GDM1 (cell line): Measurements from ENCODE around the gene STOML3.
"Not testable (repeated sequence)": the region's sequence is repeated elsewhere in the genome, so short reads cannot be mapped to it uniquely, and the experiment has no call there.

ENCODE experiments used
- DNase-seq: peaks from one replicate; lab custom pipeline; 2025; lab: John Stamatoyannopoulos, UW

Gene STOML3, protein sequence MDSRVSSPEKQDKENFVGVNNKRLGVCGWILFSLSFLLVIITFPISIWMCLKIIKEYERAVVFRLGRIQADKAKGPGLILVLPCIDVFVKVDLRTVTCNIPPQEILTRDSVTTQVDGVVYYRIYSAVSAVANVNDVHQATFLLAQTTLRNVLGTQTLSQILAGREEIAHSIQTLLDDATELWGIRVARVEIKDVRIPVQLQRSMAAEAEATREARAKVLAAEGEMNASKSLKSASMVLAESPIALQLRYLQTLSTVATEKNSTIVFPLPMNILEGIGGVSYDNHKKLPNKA

DNA sequence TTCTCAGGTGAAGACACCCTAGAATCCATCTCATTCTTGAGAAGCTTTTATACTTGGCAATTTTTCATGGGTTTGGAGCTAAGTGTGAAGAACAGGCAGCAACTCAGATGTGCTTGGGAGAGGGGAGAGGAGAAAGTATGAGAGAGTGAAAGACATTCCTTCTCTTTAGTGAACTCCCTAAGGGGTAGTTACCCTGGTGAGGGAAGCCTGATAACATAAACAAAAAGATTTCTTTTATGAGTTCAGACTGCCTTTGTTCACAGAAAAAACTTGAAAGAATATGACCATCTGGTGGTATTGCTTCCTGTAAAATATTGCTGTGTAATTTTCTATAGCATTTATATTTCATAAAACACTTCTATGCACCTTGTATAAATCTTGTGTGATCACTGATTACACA, at the start of gene STOML3:
Gene STOML3 (minus strand): TSS at position 139 of the 400 bp plus-strand sequence. CDS start 110 bp downstream, at position 29.
- no peak for DNase-seq

DNA sequence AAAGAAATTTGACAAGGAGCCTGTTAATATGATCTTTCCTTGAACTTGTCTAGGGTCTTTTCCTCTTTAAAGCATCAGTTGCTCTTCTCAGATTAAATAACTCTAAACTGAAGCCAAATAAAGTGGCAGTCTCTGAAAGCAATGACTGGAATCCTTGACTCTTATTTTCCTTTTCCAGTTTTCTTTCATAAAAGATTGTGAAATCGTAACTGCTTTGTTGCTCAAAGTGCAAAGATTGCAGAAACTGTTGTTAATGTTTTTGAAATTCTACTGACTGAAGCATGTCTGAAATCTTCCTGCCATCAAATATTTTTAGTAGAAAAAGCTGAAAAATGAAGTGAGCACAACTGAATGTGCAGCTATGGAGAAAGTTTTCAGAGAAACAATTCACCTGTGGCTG, 49.6 kb upstream of the STOML3 start:
- no peak for DNase-seq

DNA sequence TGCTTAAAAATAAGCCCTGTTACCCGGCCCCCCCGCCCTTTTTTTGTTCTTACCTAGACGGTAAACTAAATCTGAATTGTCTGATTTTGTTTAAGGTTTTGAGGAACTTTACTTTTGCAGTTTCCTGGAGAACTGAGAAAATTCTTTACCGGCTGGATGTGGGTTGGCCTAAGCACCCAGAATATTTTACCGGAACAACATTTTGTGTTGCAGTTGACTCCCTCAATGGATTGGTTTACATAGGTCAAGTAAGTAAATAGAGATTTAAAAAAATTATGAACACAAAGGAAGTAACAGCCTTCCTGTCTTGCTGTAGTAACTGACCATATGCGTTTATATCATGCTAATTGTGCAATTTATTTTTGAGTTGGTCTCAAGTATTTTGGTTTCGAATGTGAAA, 48.4 kb upstream of the STOML3 start:
- no peak for DNase-seq

DNA sequence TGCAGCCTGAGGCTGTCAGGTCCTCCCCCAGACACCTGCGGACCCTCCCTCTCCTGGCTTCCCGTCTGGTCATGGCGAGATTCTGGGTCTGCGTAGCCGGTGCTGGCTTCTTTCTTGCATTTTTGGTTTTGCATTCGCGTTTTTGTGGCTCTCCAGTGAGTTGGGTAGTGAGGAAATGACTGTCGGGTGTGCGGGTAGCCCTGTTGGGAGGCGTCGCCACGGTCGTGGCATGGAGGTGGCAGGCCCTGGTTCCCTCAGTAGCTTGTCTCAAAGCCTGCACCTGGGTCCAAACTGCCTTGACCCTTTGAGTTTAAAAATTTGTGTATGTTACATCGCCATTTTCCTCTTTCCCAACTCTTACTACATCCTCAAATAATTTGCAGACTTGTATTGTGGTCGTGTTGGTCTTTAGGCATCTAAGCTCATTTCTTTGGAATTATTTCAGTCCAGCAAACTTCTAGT, 48.0 kb upstream of the STOML3 start:
- no peak for DNase-seq

DNA sequence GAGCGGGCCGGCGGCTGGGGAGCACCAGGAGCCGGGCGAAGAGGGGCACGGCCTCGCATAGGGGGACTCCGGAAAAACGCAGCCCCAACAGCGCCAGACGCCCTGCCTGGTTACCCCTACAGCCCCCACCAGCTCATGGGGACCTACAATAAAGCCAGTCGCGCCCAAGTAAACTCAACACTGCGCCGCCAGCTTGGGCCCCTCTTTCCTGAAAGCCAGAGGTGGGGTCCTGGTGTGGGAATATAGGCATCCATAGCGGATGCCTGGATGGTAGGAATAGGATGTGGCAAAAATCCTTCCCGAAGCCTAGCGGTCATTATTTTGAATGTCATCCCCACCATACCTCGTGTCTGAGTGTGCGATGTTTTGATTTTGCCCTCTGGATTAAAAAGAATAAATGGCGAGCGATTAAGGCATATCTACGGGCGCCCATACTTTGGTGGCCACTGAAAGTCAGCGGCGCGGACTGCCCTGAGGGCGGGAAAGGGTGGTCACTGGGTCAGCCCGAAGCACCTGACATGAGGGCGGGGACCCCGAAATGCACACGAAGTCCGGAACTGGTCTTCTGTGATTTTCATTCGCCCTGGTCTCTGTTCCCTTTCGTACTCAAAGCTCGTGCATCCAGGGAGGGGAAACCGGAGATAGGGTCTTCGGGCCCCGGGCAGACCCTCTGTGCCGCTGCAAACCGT, 47.4 kb upstream of the STOML3 start, which contains the start of the genes NHLRC3 and PROSER1:
Gene NHLRC3 (plus strand): TSS at position 577 of the 689 bp plus-strand sequence. CDS start 184 bp downstream, outside the sequence.
Gene PROSER1 (minus strand): TSS at position 210 of the 689 bp plus-strand sequence. CDS start 847 bp downstream, outside the sequence.
- DNase-seq, result peak; percentile 89

DNA sequence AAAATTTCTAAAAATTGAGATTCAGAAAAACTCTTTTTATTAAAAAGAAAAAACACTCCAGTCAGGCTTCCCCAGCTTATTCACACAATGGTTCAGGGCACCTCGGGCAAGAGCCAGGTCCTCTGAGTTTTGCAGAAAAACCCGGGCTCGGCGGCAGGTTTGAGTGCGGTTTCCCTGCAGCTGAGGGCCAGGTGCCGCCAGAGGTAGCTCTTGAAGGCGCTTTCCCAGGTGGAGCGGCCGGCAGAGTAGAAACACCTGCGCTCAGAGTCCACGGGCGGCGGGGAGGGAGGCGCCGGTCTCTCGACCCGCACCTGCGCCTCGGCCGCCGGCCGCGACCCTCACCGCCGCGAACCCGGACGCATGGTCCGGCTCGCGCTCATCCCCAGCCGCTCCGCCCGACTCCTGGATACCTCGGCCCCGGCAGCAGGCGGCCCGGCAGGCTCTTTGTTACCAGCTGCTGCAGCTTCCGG, 46.8 kb upstream of the STOML3 start:
- DNase-seq, result no peak

DNA sequence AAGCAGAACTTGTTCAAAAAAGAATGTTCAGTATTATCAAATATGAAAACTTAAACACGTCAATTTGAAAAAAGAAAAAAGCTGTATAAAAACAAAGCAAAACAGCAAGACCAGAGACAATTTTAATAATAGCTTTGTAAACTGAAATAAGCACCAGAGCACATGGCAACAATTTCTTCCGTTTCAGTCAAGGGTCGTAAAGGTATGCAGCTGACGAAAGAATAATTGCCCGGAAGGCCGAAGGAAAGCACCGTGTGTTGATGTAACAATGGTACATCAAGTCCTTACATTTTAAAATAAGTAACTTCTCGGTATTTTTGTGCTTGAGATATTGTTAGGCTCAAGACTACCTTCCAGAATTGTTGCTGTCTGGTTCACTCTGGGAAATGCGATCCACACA, 45.6 kb upstream of the STOML3 start:
- DNase-seq, result no peak

DNA sequence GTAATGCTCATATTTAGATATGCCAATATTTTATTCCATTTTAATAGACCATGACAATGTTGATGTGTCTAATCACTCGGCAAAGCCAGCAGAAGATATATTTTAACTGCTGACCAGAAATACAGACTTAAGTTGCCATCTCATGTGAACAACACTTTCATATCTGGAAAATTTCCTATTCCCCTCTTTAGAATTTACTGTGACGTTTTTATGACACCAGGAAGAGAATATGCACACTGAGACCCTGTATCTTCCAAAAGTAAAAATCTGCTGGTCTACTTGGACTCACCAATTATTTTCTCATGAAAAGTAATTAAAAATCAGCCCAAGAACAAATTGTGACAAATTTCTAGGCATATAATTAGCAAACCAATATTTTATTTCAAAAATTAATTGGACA, 45.2 kb upstream of the STOML3 start:
- DNase-seq, result no peak

DNA sequence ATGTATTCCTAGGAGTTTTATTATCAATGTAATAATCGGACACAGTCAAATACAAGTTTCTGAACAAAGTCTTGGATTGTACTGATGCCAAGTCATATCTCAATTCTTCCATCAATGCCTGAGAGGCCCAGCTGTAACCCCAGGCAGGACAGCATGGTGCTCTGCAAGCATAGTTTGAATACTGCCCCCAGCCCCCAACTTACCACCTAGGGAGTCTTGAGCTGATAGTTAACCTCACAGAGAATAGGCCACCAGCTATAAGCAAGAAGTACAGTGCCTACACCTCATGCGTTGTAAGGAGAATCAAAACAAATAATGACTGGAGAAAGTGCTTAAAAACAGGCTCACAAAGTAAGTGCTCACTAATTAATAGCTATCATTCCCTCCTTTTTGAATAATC, 44.6 kb upstream of the STOML3 start:
- DNase-seq, result no peak

DNA sequence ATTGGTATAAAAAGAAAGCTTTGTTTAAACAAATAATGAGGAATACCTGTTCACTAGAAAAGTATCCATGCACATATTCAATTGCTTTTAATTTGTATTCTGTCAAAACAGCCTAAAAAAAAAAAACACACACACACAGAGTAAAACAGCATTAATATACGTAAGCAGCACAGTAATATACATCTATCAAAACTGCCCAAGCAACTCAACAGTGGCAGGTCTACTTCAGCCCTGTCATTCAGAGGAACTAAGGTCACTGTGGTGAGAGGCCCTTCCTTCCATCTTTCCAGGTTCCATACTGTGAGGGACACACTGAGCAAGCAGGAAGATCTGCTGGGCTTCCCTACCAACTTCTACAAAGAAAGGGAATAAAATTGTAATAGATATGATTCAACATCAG, 43.5 kb upstream of the STOML3 start:
- DNase-seq, result no peak

DNA sequence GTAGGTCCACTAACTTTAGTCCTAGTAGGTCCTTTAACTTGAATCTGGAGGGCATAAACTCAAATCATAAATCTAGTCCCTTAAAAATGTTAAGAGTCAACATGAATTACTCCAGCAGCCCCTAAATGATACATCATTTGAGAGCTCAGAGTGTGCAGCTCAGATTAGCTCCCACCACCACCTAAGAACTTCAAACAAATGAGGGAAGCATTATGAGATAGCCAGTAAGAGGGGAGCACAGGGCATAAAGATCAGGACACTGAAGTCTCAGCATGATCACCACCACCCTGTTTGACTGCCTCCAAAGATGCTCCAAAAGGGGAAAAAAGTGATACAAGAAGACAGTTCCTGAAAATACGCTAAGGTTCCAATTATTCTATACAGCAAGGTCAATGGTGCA, 41.5 kb upstream of the STOML3 start:
- DNase-seq, result no peak

DNA sequence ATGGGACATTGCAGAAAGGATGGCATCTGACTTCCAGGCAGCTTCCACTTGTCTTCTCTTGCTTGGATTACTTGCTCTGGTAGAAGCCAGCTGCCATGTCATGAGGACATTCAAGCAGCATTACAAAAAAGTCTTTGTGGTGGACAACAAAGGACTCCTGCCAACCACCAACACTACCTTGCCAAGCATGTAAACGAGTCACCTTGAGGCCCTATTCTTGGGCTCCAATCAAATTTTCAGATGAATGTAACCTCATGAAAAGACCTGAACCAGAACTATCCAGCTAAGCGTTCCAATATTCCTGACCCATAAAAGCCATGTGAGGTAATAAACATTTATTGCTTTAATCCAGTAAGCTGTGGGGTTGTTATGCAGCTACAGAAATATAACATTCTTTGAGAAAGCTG, 34.8 kb upstream of the STOML3 start:
- no peak for DNase-seq

DNA sequence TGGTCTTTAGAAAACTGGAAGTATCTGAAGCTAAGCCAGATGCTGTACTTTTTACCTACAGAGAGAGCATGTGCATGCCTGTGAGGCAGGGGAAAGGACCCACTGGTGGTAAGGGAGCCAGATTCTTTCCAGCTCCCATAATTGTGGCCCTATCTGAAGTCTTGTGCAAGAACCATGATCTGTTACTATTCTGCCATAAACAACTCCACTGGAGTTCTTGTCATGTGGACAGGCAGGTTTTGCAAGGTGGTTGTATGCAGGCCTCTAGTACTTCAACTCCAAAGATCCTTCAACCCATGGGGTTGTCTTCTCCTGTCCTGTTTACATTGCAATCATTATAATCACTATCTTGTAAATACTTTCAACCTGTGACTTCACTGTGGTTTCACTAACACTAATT, 33.1 kb upstream of the STOML3 start:
- DNase-seq, result no peak

DNA sequence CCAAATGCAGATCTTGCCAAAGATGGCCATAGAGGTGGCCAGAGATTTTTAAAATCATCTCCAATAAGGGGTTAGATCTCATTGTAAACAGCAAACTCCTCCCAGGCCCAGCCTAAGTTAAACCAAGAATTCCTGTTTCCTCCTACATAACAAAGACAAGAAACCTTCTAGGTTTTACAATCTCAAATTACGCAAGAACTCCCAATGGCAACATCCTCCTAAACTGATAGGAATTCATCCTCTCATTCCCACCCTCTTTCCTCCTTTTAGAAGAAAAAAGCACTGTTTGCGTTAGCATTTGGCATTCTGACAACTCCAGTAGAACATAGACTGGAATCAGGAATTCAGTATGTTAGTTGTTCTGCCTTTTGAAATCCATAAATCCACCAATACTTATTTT, 32.7 kb upstream of the STOML3 start:
- DNase-seq, result no peak

DNA sequence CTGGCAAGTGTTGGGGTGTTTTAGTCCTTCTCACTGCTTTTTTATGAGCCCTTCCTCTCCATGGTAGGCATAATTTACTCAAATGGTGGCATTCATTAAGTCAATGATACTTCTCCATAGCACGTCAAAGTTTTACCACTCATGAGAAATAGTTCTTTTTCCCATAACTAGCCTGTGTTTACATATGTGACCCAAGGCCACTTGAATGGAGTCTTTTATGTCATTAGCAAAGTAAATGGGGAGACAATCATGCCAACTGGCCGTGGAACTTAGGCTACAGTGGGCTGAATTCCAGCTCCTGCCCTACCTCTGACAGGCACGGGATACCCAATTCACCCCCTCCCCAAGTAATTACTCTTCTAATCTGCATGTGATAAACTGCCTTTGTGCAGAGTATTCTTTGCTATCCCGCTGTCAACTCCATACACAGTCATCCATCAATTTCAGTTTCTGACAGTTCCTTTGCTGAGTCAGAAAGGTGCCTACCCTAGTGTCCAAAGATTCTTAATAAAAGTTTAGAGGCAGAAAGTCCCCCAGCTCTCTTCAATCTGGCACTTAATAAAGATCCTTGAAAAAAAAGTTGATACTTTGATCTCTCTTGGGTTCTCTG, 30.3 kb upstream of the STOML3 start:
- DNase-seq, result no peak

DNA sequence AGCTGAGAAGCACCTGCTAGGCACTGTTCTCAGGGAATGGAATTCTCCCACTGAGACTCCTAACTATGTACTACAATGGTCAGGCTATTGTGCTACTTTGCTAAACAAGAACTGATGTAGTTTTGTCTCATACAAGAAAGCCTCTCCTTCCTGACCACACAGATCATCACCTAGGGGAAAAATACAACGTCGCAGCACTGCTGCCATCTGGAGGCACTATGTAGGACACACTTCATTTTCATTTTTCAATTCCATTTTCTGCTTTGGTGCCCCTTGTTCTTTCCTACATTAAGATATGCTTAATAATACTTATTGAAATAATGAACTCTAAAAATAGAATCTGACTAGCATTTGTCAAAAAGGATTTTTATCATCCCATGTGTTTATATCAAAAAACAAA, 26.2 kb upstream of the STOML3 start:
- DNase-seq, result no peak

DNA sequence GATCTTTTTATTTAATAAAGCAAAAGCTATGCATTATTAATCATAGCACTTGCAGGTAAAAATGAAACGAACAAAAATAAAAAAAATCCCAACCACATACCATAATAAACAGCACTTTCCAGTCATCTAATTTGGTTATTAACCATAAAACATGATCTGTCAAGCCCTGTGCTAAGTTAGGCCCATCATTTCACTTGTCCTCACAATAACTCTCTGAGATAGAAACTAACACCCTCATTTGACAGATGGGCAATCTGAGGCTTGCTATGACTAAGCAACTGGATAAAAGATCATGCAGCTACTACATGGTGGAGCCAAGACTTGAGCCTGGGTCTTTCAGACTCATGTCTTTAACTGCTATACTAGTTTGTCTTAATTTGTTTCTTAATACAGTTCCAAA, 25.5 kb upstream of the STOML3 start:
- DNase-seq, result no peak

DNA sequence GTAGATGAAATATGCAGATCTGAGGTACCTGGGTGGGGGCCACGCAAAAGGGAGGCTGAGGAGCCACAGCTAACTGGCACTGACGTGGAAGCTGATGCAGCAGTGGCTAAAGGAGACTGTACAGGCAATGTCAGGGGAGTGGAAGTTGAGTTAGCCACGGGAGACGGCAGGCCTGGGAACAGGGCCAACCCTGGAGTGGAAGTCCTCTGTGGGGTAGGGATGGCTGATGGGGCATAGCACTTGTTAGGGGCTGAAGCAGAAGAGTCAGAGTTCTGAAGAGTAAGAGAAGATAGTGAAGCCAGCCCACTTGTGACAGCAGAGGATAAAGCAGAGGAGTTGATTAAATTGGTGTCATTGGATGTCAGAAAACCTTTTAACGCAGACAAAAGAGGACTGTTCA, 22.8 kb upstream of the STOML3 start:
- DNase-seq, result no peak

DNA sequence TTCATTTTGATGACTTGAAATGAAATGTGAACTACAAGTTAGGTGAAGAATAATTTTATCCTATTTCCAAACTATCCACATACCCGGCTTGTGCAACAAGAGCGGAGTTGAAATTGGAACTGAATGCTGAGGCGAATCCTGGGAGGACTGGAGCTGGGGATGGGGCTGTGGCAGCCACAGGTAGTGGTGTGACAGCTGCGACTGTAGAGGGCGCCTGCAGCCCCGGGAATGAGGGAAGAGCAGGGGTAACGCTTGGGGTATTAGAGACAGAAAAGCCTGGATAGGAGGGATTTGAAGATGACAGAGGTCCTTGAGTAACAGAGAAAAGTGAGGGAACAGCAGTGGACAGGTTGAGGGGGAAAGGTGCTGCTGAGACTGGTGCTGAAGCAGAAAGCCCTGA, 22.0 kb upstream of the STOML3 start:
- DNase-seq, result no peak

DNA sequence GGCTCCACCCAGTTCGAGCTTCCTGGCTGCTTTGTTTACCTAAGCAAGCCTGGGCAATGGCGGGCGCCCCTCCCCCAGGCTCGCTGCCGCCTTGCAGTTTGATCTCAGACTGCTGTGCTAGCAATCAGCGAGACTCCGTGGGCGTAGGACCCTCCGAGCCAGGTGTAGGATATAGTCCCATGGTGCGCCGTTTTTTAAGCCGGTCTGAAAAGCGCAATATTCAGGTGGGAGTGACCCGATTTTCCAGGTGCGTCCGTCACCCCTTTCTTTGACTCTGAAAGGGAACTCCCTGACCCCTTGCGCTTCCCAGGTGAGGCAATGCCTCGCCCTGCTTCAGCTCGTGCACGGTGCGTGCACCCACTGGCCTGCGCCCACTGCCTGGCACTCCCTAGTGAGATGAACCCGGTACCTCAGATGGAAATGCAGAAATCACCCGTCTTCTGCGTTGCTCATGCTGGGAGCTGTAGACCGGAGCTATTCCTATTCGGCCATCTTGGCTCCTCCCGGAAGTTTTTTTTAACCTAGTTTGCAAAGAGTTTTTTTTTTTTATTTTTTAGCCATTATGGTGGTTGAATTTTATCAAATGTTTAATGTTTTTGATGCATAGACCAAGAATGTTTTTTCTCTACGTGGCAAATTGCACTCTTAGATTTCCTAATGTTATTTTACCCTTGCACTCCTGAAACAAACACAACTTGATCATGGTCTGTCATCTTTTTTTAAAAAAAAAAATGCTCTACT, 15.9 kb upstream of the STOML3 start:
- not testable (repeated sequence) for DNase-seq

DNA sequence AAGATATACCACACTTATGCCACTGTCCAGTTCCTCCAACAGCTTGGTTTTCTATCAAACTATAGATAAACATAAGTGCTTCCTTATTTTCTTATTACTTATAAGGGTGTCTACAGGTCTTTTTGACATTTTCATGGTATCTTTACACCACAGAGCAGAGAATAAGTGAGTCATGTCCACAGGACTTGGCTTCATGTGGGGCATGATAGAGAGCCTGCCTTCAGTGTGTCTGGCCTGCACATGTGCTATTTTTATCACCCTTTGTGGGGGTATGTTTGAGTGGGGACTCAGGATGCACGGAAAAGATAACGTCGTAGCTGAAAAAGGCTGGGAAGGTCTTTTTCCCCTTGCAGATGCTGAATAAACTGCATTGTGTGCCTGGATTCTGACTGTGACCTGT, 8.1 kb upstream of the STOML3 start:
- no peak for DNase-seq

DNA sequence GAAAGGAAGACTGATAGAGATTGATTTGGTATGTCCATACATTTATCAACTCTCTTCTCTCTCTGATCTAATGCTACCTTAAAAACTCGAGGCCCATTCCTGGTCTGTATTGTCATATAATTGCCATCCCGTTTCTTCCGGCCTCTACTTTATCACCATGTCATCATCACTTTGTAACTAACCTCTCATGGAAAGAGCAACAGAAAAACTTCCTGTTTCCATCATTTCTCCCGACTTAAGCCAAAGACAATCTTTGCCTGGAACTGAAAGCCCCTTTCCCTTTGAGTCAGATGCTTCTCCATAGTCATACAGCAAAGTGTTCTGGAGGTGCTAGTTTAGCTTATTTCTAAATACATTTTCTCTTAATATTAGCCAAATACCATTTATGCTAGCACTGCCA, 2.8 kb upstream of the STOML3 start:
- no peak for DNase-seq
